Measurements from ENCODE around the gene LRIG1. TPM values are rescaled to one million over a fixed set of nuclear protein-coding genes. Genes with fewer than 3 reads are reported as not detected.

Gene LRIG1
- total RNA-seq, 1 donor from 2014 or later: 178 TPM

DNA sequence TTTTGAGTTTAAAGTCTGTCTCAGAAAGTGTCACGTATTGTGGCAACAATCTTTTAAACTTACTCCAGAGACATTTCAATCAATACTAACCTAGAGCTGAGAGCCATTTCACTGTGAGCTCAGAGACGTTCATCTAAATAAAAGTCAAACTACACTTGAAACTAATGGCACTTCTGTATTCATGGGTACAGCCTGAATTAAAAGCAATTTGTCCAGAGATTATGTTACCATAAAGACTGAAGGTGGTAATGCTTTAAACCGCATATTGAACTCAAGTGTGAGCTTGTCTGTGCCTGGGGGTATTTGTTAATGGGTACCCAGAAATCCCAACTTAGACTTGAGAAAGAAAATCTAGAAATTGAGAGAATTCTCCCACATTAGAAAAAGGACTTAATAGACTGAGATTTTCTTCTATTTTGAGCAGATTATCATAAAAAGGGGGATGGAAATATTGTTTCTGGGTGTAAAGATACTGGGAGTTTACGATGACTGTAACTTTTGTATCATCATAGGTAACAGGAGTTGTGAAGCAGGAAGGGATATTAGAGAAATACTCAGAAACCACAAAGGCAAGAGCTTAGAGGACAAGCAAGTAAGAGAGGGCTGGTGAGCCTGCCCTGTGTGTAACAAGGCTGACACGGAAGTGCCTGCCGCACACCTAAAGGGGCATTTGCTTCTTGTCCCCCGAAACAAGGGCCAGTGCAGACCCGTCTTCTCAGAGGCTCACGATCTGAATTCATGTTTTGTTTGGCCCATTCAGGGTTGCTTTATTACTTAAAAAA lies 36.9 kb downstream of the LRIG1 start:
- H3K4me3 Mint-ChIP-seq: peak overlapping the region; percentile 36
- H3K9me3 Mint-ChIP-seq: no peaks in the 10 kb centered on the region
- DNase-seq (ENCODE audit: low read depth, low spot score): no peak
- TF ChIP-seq, protein P1, sequence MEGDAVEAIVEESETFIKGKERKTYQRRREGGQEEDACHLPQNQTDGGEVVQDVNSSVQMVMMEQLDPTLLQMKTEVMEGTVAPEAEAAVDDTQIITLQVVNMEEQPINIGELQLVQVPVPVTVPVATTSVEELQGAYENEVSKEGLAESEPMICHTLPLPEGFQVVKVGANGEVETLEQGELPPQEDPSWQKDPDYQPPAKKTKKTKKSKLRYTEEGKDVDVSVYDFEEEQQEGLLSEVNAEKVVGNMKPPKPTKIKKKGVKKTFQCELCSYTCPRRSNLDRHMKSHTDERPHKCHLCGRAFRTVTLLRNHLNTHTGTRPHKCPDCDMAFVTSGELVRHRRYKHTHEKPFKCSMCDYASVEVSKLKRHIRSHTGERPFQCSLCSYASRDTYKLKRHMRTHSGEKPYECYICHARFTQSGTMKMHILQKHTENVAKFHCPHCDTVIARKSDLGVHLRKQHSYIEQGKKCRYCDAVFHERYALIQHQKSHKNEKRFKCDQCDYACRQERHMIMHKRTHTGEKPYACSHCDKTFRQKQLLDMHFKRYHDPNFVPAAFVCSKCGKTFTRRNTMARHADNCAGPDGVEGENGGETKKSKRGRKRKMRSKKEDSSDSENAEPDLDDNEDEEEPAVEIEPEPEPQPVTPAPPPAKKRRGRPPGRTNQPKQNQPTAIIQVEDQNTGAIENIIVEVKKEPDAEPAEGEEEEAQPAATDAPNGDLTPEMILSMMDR (conservative IDR thresholded peaks at IDR 0.05): no peak
- peaks cover 21% of the 10 kb centered on the region for H3K36me3 Mint-ChIP-seq (ENCODE audit: low read depth)
- H3K27ac Mint-ChIP-seq (ENCODE audit: unreplicated experiment): no peak overlapping the region
- peaks cover 81% of the 10 kb centered on the region for H3K4me1 Mint-ChIP-seq
- H3K27me3 Mint-ChIP-seq (ENCODE audit: low read depth): no peaks in the 10 kb centered on the region

DNA sequence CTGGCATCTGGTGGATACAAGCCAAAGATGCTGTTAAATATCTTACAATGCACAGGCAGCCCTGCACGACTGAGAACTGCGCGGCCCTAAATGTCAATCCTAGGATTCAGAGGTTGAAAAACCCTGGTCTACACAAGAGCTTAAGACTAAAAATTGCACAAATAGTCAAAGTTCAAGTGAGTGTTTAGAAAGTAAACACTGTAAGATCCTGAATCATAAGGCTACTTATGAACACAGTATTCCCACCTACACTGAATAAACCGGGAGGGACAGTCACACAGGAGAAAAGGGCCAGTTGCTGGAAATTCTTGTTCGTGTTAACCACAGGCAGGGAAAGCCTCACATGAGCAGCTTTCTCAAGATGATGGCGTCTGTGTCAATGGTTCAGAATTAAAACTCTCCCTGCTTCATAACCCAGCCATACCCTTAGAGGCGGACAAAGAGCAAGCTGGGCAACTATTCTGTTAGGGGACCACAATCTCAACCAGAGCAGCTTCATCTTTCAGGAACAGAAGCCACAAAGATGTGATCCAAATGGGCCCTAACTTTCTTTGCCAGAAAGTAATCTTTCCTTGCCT lies 37.7 kb downstream of the LRIG1 start:
- Mint-ChIP-seq H3K27ac (ENCODE audit: unreplicated experiment) (no peak overlapping the region), H3K36me3 (ENCODE audit: low read depth) (peaks cover 22% of the 10 kb centered on the region), H3K4me1 (peaks cover 74% of the 10 kb centered on the region), H3K27me3 (ENCODE audit: low read depth) (no peaks in the 10 kb centered on the region), H3K4me3 (no peak overlapping the region), H3K9me3 (no peaks in the 10 kb centered on the region)
- TF ChIP-seq, protein P1 (conservative IDR thresholded peaks at IDR 0.05): no peak
- no peak for DNase-seq (ENCODE audit: low read depth, low spot score)

DNA sequence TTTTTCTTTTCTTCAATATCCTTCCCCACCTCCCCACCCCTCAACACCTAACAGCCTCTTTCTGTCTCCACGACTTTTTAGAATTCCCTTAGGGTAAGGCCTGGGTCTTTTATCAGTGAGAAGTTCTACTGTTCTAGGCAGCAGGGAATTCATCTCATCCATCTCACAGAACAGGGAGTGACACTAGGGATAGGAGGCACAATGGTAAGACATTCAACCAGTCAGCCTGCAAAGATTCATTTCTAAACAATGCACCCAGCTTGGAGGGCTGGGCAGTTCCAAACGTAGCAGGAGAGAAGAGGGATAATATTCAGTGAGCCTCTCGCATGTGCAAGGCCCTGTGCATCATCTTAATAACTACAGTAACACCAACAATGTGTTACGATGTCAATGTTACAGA lies 43.6 kb downstream of the LRIG1 start:
- peaks cover 28% of the 10 kb centered on the region for H3K36me3 Mint-ChIP-seq (ENCODE audit: low read depth)
- peaks cover 74% of the 10 kb centered on the region for H3K4me1 Mint-ChIP-seq
- H3K9me3 Mint-ChIP-seq: no peaks in the 10 kb centered on the region
- peak overlapping the region; percentile 1 for H3K4me3 Mint-ChIP-seq
- no peak overlapping the region for H3K27ac Mint-ChIP-seq (ENCODE audit: unreplicated experiment)
- TF ChIP-seq, protein P1 (conservative IDR thresholded peaks at IDR 0.05): no peak
- no peak for DNase-seq (ENCODE audit: low read depth, low spot score)
- H3K27me3 Mint-ChIP-seq (ENCODE audit: low read depth): no peaks in the 10 kb centered on the region

DNA sequence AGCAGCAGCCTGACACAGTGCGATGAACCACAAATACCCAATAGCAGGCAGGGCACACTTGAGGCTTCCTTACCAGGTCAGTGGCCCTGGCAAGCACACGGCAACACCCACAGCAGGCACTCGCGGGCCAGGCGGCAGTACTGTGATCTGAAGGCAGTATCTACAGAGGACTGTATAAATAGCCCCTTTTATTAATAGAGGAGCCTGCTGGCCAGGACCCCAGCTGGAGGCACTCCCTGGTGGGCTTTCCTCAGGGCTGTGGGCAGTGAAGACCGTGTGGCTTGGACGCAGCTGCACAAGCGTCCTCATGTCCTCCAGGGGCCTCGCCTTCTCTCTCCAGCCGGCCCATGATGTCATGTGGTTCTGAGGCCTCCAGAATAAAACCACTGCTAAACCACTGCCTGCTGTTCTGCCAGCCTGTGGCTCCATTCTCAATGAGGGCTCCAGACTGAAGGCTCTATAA lies 44.1 kb downstream of the LRIG1 start:
- peaks cover 74% of the 10 kb centered on the region for H3K4me1 Mint-ChIP-seq
- peak overlapping the region; percentile 44 for H3K27ac Mint-ChIP-seq (ENCODE audit: unreplicated experiment)
- H3K9me3 Mint-ChIP-seq: no peaks in the 10 kb centered on the region
- TF ChIP-seq, protein P1 (conservative IDR thresholded peaks at IDR 0.05): no peak
- H3K27me3 Mint-ChIP-seq (ENCODE audit: low read depth): no peaks in the 10 kb centered on the region
- H3K4me3 Mint-ChIP-seq: no peak overlapping the region
- H3K36me3 Mint-ChIP-seq (ENCODE audit: low read depth): peaks cover 23% of the 10 kb centered on the region
- DNase-seq (ENCODE audit: low read depth, low spot score): no peak

DNA sequence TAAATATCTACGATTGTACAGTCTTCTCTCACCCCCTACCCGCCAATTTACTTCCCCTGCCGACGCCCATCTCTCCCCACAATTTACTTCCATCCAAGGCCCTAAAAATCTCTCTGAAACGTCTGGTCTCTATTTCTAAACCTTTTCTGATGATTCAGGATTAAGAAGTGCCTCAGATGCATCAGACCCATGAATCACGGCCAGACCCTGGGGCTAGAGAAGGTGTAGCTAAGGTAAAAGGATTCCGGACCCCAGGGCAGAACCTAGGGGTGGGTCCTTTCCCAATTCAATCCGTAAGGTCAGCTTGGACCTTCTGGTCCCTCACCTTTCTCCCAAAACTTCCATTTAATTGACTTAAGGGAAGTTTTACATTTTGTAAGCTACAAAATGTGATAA lies 46.4 kb downstream of the LRIG1 start:
- no peak overlapping the region for H3K4me3 Mint-ChIP-seq
- H3K9me3 Mint-ChIP-seq: no peaks in the 10 kb centered on the region
- TF ChIP-seq, protein P1 (conservative IDR thresholded peaks at IDR 0.05): no peak
- H3K4me1 Mint-ChIP-seq: peaks cover 81% of the 10 kb centered on the region
- H3K27ac Mint-ChIP-seq (ENCODE audit: unreplicated experiment): peak overlapping the region; percentile 94
- no peak for DNase-seq (ENCODE audit: low read depth, low spot score)
- no peaks in the 10 kb centered on the region for H3K27me3 Mint-ChIP-seq (ENCODE audit: low read depth)
- H3K36me3 Mint-ChIP-seq (ENCODE audit: low read depth): peaks cover 11% of the 10 kb centered on the region
